MM.1S (cell line): ENCODE data around the gene NMNAT2.

Experiments used
- CTCF ChIP-seq: fragments of 300-600 bp; sonication (generic); IDR thresholded peaks from 2 replicates; pipeline ENCODE4 v1.5.1; 2016; ENCODE audit warnings: antibody characterized with exemption, low read length, mixed read lengths
- EZH2 ChIP-seq: fragments of 300-600 bp; sonication (generic); optimal IDR thresholded peaks from 2 replicates; pipeline ENCODE3; 2017; ENCODE audit warnings: low read depth, mild to moderate bottlenecking, antibody characterized with exemption, low read length, mixed read lengths

DNA sequence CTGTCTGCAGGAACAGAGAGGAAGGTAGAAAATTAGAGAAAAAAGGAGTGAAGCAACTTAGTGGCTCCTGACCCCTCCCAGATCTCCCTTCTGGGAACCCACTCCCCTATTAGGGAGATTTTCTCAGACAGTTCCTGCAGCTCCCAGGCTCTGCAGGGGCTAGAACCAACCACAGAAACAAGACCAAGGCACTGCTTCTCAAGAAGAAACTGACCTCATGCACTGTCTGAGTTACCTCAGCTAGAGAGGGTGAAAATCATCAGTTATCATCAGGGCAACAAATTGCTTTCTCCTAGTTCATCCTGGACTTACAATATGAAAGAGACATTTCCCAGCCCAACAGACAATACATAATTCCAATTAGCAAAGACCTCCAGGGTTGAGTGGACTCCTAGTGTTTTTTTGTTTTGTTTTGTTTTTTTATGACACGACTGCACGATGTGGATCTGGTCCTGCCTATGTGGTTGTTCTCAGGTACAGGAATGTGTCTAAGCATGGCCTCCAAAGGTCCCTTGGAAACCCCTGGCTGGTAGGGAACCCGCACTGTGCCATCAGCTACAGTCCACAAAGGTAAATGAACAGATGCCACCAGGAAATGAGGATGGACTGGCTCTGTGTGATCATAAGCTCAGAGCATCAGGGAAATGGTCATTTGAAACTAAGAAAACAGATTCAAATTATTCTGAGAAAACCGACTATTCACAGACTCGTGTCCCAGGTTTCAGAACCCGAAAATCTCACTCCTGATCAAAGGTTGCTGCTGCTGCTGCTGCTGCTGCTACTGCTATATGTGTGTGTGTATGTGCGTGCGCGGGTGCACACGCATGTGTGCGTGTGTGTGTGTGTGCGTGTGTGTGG, 166.8 kb downstream of the NMNAT2 start:
- TF ChIP-seq CTCF (no peak), EZH2 (no peak)
